Measurements from ENCODE around the gene PCDHGB4. TPM values are rescaled to one million over a fixed set of nuclear protein-coding genes. Genes with fewer than 3 reads are reported as not detected.
A peak's percentile ranks its signal among the peaks of the same experiment; 100 is the strongest.

PCDHGB4 gene
- total and polyA plus RNA-seq, 9 of the 15 experiments (the other 6 are each of a cell fraction or from before 2014, with no cell fraction given) = 0.01 to 0.14 (median 0.03) TPM; not detected in 5

DNA sequence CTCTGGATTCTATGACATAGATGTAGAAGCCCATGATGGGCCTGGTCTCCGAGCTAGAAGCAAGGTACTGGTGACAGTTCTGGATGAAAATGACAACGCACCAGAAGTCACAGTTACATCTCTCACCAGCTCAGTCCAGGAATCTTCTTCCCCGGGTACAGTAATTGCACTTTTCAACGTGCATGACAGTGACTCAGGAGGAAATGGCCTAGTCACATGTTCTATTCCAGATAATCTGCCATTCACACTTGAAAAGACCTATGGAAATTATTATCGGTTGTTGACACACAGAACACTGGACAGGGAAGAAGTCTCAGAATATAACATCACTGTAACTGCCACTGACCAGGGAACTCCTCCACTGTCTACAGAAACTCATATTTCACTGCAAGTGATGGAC lies 31.4 kb upstream of the PCDHGB4 start:
- H3K27me3 ChIP-seq (ENCODE audit: control insufficient read depth in 2 of 2, insufficient read depth in 2 of 2, low read length in 2 of 2) = peaks cover 0 to 19% of the 10 kb centered on the region in 2 experiments; a peak in 2 of 5 replicates
- DNase-seq (ENCODE audit: extremely low read depth in 1 of 4, low spot score in 3 of 4) (no peak), FAIRE-seq (peak; percentile 19), ATAC-seq (peak; percentile 28; the same call in 2 of the 3 replicates)
- no peak overlapping the region for H3K4me3 ChIP-seq
- no peaks in the 10 kb centered on the region for H4K20me1 ChIP-seq (replicated peaks; ENCODE audit: control insufficient read depth, insufficient read depth, low read length)
- H3K9me1 ChIP-seq (ENCODE audit: control insufficient read depth, insufficient read depth, low read length) = no peaks in the 10 kb centered on the region
- no peak overlapping the region for H3K4me2 ChIP-seq (ENCODE audit: insufficient read depth, low read length)
- intact Hi-C loops (cut with micrococcal nuclease) (no loop called here), in situ Hi-C loops (cut with MboI) (no loop called here)
- H3K4me1 ChIP-seq (replicated peaks in 1 of 2; ENCODE audit: control insufficient read depth in 2 of 2, insufficient read depth in 2 of 2, low read length in 2 of 2) = peaks cover 3 to 12% of the 10 kb centered on the region in 2 experiments; a peak in 3 of 5 replicates
- H3K9me3 ChIP-seq (replicated peaks; ENCODE audit: control insufficient read depth, insufficient read depth, low read depth, low read length) = no peaks in the 10 kb centered on the region; the same call in 1 of the 2 replicates
- H3K36me3 ChIP-seq (ENCODE audit: control insufficient read depth, insufficient read depth, low read length) = no peaks in the 10 kb centered on the region
- POLR2A ChIA-PET = interaction anchor here (1.5 kb wide), 1 partner anchor 8 kb away, joined by 3 read pairs; the partner anchor contains the start of gene PCDHGA5
- H3K27ac ChIP-seq (ENCODE audit: extremely low read depth, low read depth, low read length) = no peak overlapping the region
- no peak overlapping the region for H2AFZ ChIP-seq (ENCODE audit: low read depth, low read length)
- no peak overlapping the region for H3K9ac ChIP-seq (ENCODE audit: insufficient read depth in 1 of 2, low read depth in 2 of 2, low read length in 2 of 2)
- no TSS peak for BruUV-seq (replicated peaks)
- CTCF ChIA-PET (ENCODE audit: low intra/inter-chr PET ratio) = no interaction called here
- 4% methylated on average over 5 of the region's 5 CpGs for WGBS (ENCODE audit: insufficient coverage, low coverage, missing lambda C conversion rate)
- H3K79me2 ChIP-seq (ENCODE audit: control insufficient read depth, insufficient read depth, low read length) = no peaks in the 10 kb centered on the region
- TF ChIP-seq, protein P1, sequence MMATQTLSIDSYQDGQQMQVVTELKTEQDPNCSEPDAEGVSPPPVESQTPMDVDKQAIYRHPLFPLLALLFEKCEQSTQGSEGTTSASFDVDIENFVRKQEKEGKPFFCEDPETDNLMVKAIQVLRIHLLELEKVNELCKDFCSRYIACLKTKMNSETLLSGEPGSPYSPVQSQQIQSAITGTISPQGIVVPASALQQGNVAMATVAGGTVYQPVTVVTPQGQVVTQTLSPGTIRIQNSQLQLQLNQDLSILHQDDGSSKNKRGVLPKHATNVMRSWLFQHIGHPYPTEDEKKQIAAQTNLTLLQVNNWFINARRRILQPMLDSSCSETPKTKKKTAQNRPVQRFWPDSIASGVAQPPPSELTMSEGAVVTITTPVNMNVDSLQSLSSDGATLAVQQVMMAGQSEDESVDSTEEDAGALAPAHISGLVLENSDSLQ (IDR thresholded peaks at IDR 0.05) = 0 out of 2 replicates have a peak, but pooled peaks have one; percentile 13
- 0 out of 2 replicates have a peak, but pooled peaks have one; percentile 26 for TF ChIP-seq FOSL1 (tag; conservative IDR thresholded peaks at IDR 0.05)
- TF ChIP-seq L3MBTL2 (IDR thresholded peaks at IDR 0.05) = peak; percentile 58
- no peak for TF ChIP-seq NCOA6 (IDR thresholded peaks at IDR 0.05)
- TF ChIP-seq CBFB (CRISPR knock-in tag; IDR thresholded peaks at IDR 0.05) = no peak
- no peak for TF ChIP-seq ZZZ3 (IDR thresholded peaks at IDR 0.05)
- TF ChIP-seq FOXK1 (CRISPR knock-in tag; IDR thresholded peaks at IDR 0.05; ENCODE audit: borderline replicate concordance) = no peak
- TF ChIP-seq, protein P2, sequence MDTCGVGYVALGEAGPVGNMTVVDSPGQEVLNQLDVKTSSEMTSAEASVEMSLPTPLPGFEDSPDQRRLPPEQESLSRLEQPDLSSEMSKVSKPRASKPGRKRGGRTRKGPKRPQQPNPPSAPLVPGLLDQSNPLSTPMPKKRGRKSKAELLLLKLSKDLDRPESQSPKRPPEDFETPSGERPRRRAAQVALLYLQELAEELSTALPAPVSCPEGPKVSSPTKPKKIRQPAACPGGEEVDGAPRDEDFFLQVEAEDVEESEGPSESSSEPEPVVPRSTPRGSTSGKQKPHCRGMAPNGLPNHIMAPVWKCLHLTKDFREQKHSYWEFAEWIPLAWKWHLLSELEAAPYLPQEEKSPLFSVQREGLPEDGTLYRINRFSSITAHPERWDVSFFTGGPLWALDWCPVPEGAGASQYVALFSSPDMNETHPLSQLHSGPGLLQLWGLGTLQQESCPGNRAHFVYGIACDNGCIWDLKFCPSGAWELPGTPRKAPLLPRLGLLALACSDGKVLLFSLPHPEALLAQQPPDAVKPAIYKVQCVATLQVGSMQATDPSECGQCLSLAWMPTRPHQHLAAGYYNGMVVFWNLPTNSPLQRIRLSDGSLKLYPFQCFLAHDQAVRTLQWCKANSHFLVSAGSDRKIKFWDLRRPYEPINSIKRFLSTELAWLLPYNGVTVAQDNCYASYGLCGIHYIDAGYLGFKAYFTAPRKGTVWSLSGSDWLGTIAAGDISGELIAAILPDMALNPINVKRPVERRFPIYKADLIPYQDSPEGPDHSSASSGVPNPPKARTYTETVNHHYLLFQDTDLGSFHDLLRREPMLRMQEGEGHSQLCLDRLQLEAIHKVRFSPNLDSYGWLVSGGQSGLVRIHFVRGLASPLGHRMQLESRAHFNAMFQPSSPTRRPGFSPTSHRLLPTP (IDR thresholded peaks at IDR 0.05; ENCODE audit: borderline replicate concordance, extremely low read depth, insufficient read length) = no peak
